Epithelial cell of umbilical artery (primary cell): ENCODE results near the gene CD320. TPM values are rescaled to one million over a fixed set of nuclear protein-coding genes. Genes with fewer than 3 reads are reported as not detected.

Experiments used
- total RNA-seq: library from RNA; depleted of rRNA; stranded (reverse); fragments of >200 nt; gene quantifications from 2 replicates; pipeline ENCODE4 v1.2.3, GENCODE V29; 2014

The CD320 gene
- 37.4 and 54.9 TPM in 2 replicates for total RNA-seq

DNA sequence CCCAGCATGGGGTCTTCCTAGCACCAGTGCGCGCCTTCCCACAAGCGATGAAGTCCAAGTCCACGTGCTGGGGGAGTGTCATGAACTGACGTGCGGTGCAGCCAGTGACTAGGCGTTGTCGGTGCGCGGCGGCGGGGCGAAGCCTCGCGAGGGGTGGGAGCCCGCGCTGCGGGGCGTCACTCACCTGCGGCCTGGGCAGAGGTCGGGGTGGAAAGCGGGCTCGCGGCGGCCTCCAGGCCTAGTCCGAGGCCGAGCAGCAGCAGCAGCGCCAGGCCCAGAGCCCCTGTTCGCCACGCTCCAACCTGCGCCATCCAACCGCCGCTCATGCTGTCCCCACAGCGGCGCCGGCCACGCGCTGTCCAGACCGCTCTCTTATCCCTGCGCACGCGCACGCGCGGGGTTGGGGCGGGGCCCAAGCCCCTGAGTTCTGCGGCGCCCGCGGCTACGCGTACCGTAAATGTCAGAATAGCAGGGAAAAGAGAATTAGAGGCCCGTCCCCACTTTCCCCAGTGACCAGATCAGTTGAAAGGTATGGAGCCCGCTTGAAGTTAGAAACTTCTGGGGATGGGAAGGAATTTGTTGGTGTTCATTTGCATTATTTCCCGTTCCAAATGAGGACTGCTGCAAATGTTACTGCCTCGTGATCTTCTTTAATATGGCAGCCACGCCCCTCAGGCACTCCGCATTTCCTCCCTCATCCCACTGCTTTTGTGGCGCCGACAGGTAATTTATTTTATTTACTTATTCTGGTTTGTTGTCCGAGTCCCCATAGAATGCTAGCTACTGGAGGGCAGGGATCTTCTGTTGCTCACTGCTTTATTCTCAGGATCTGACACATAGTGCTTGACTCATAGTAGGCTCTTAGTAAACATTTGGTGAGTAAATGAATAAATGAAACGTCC lies at the start of gene CD320:
CD320 (minus strand) TSS at position 394 of the 902 bp plus-strand sequence; CDS start at position 326, 68 bp downstream.

GRCh38 chr19:8342684-8343482 lies 34.7 kb upstream of the CD320 start, which contains the start of gene KANK3:
TSS of gene KANK3 (minus strand) at chr19:8343262. CDS start at chr19:8337828, 5,434 bp downstream.

DNA sequence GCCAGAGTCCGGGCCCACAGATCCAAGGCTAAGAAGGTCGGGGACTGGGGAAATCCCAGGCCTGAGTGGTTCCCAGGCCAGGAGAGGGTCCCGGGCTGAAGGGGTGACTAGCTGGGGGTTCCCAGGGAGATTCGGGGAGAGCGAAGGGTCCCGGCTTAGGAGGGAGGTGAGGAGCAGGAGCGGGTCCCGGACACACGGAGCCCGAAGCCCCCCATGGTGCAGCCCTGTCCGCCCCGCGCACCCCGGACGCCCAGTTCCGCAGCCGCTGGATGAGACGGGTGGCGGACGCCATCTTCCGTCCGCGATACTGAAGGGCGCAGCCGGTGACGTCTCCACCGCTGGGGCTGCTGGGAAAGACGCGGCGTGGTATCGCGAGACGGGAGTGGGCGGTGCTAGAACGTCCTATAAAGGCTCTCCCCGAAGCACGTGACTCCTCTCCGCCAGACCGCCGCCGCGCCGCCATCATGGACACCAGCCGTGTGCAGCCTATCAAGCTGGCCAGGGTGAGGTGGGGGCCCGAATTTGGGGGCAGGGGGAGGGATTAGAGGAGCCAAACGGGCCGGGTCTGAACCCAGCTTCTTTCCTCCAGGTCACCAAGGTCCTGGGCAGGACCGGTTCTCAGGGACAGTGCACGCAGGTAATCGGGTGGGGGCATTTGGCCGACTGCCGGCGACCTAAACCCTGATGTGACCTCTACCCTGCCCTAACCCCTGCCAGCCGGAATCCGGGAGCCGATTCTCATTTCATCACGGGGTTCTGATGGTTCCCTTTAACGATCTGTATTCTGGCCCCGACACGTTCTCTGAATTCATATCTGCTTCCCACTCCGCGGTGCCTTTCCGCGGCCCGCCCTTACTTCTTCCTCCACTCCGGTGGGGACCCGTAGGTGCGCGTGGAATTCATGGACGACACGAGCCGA lies 13.2 kb upstream of the CD320 start, which contains the start of the genes NDUFA7 and RPS28:
NDUFA7 (minus strand) TSS at position 309 of the 919 bp plus-strand sequence; CDS start at position 292, 17 bp downstream.
RPS28 (plus strand) TSS at position 430 of the 919 bp plus-strand sequence; CDS start at position 465, 35 bp downstream.

Other genes with a start within 250 kb of the CD320 start
- not detected in 2 replicates for gene FBN3, start 158.8 kb downstream of the CD320 start, total RNA-seq
- gene CERS4, start 99.0 kb downstream of the CD320 start, total RNA-seq, result 1.5 and 1.9 TPM in 2 replicates
- 9.0 and 26.3 TPM in 2 replicates for gene NDUFA7, start 13.0 kb upstream of the CD320 start, total RNA-seq
- 51.8 and 304 TPM in 2 replicates for gene RPS28, start 13.1 kb upstream of the CD320 start, total RNA-seq
- gene KANK3, start 34.9 kb upstream of the CD320 start, total RNA-seq, result 9.4 and 14.6 TPM in 2 replicates
- 9.9 and 13.3 TPM in 2 replicates for gene ANGPTL4, start 55.8 kb upstream of the CD320 start, total RNA-seq
- 19.5 and 29.9 TPM in 2 replicates for gene RAB11B, start 82.0 kb upstream of the CD320 start, total RNA-seq
- 104 and 265 TPM in 2 replicates for gene MARCHF2, start 104.9 kb upstream of the CD320 start, total RNA-seq
- 78.3 and 91.6 TPM in 2 replicates for gene HNRNPM, start 136.6 kb upstream of the CD320 start, total RNA-seq
- gene PRAM1, start 194.3 kb upstream of the CD320 start, total RNA-seq, result not detected in 2 replicates
- gene ZNF414, start 205.8 kb upstream of the CD320 start, total RNA-seq, result 2.6 and 3.3 TPM in 2 replicates